Endodermal cell (in vitro differentiated cells): ENCODE results near the gene CYP3A4. TPM values are rescaled to one million over a fixed set of nuclear protein-coding genes. Genes with fewer than 3 reads are reported as not detected.

Experiments
- DNase-seq: peaks from one replicate; pipeline ENCODE4 v3.0.0-alpha.2; 2017
- H3K27ac ChIP-seq: 2 replicates; pipeline ENCODE4 v1.5.1; 2013; ENCODE audit warnings: mild to moderate bottlenecking, low read depth, low read length, moderate library complexity
- H3K27me3 ChIP-seq: 2 replicates; pipeline ENCODE4 v1.6.1; 2013; ENCODE audit warnings: mild to moderate bottlenecking, low read length, moderate library complexity; ENCODE audit not compliant: insufficient read depth, control insufficient read depth, poor library complexity, severe bottlenecking
- H3K36me3 ChIP-seq: 2 replicates; pipeline ENCODE4 v1.7.0; 2013; ENCODE audit warnings: mild to moderate bottlenecking, low read length, moderate library complexity; ENCODE audit not compliant: control insufficient read depth, insufficient read depth
- H3K4me1 ChIP-seq: one replicate; pipeline ENCODE4 v1.7.0; 2013; ENCODE audit warnings: low read length; ENCODE audit not compliant: control insufficient read depth, insufficient read depth
- H3K4me3 ChIP-seq: 2 replicates; pipeline ENCODE4 v1.5.1; 2013; ENCODE audit warnings: mild to moderate bottlenecking, low read length, moderate library complexity
- H3K9ac ChIP-seq: 2 replicates; pipeline ENCODE4 v1.6.1; 2013; ENCODE audit warnings: mild to moderate bottlenecking, low read length, moderate library complexity; ENCODE audit not compliant: poor library complexity, severe bottlenecking; ENCODE audit errors: extremely low read depth
- H3K9me3 ChIP-seq: 2 replicates; pipeline ENCODE4 v1.6.1; 2013; ENCODE audit warnings: mild to moderate bottlenecking, low read length, moderate library complexity; ENCODE audit not compliant: control insufficient read depth
- H3K27ac Mint-ChIP-seq: 2 replicates; pipeline ENCODE4 v1.8.0; 2020; ENCODE audit warnings: mixed read lengths
- H3K27me3 Mint-ChIP-seq: 2 replicates; pipeline ENCODE4 v1.8.0; 2021; ENCODE audit warnings: mild to moderate bottlenecking, mixed read lengths; ENCODE audit not compliant: insufficient read depth
- H3K36me3 Mint-ChIP-seq: 2 replicates; pipeline ENCODE4 v1.8.0; 2020; ENCODE audit warnings: low read depth, mixed read lengths
- H3K4me1 Mint-ChIP-seq: 2 replicates; pipeline ENCODE4 v1.8.0; 2020; ENCODE audit warnings: mixed read lengths
- H3K4me3 Mint-ChIP-seq: 2 replicates; pipeline ENCODE4 v1.8.0; 2020; ENCODE audit warnings: mild to moderate bottlenecking, moderate library complexity, mixed read lengths
- H3K9me3 Mint-ChIP-seq: 2 replicates; pipeline ENCODE4 v1.8.0; 2020; ENCODE audit warnings: mild to moderate bottlenecking, mixed read lengths
- CTCF ChIP-seq: fragments of 200-600 bp; sonication (generic); conservative IDR thresholded peaks from 2 replicates; pipeline ENCODE4 v1.5.0; 2021; ENCODE audit warnings: antibody characterized with exemption, mild to moderate bottlenecking
- WGBS, 2 experiments: methylation state at CpG; one replicate each; pipeline versions ENCODE4 v1.1.5 to v1.1.7; 2013; ENCODE audit warnings: missing lambda C conversion rate in 2 of 2, mixed read lengths in 1 of 2; ENCODE audit not compliant: insufficient coverage in 1 of 2, insufficient read length in 1 of 2; 5-methylcytosine and 5-hydroxymethylcytosine counted together
- total RNA-seq, 2 donors: library from RNA; stranded (reverse); fragmentation: NEBNext Ultra II Directional in 1 of 2; extraction: Animal tissue kit (Norgen Biotek cat#: 25700) in 1 of 2; gene quantifications; 2 replicates in 1 of 2; 3 replicates in 1 of 2; pipeline ENCODE4 v1.2.1, GENCODE V29; 2021

Gene CYP3A4
- total RNA-seq, 2 donors from 2014 or later, result 0.11 TPM; not detected in 1

GRCh38 chr7:99742737-99743394, 41.1 kb downstream of the CYP3A4 start:
- Histone ChIP-seq H3K4me3 (no peak overlapping the region), H3K9ac (no peak overlapping the region), H3K36me3 (no peaks in the 10 kb centered on the region), H3K27me3 (no peaks in the 10 kb centered on the region), H3K27ac (no peak overlapping the region), H3K4me1 (no peaks in the 10 kb centered on the region), H3K9me3 (no peaks in the 10 kb centered on the region)
- DNase-seq, result no peak
- Mint-ChIP-seq H3K27me3 (peaks cover 11% of the 10 kb centered on the region), H3K4me1 (peaks cover 5% of the 10 kb centered on the region), H3K36me3 (no peaks in the 10 kb centered on the region), H3K27ac (no peak overlapping the region), H3K9me3 (peaks cover 9% of the 10 kb centered on the region), H3K4me3 (no peak overlapping the region)
- WGBS, 2 experiments, result 92 to 100% methylated on average over 3 to 4 of the region's 4 CpGs
- TF ChIP-seq CTCF, result no peak

DNA sequence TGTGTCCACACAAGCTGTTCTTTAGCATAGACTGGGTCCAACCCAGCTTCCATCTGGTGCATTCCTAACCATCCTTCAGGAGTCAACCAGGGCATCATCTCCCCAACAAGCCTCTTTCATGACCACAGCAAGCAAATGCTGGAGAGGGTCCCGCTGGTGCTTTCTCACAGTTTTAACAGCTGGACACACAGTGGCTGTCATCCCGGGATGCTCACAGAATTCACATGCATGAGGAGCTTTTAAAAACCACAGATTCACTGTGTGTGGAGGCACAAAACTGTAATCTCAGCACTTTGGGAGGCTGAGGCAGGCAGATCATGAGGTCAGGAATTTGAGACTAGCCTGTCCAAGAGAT, 42.6 kb downstream of the CYP3A4 start:
- no peak overlapping the region for H3K27ac Mint-ChIP-seq
- no peak overlapping the region for H3K4me3 Mint-ChIP-seq
- H3K4me1 Mint-ChIP-seq, result peaks cover 5% of the 10 kb centered on the region
- no peak overlapping the region for H3K4me3 ChIP-seq
- no peak for DNase-seq
- H3K9ac ChIP-seq, result no peak overlapping the region
- no peak overlapping the region for H3K27ac ChIP-seq
- H3K27me3 Mint-ChIP-seq, result peaks cover 11% of the 10 kb centered on the region
- no peaks in the 10 kb centered on the region for H3K36me3 ChIP-seq
- no peaks in the 10 kb centered on the region for H3K36me3 Mint-ChIP-seq
- no peaks in the 10 kb centered on the region for H3K4me1 ChIP-seq
- no peaks in the 10 kb centered on the region for H3K27me3 ChIP-seq
- no peaks in the 10 kb centered on the region for H3K9me3 ChIP-seq
- TF ChIP-seq CTCF, result no peak
- WGBS, 2 experiments, result 93 to 96% methylated on average over 2 of the region's 2 CpGs
- peaks cover 7% of the 10 kb centered on the region for H3K9me3 Mint-ChIP-seq

DNA sequence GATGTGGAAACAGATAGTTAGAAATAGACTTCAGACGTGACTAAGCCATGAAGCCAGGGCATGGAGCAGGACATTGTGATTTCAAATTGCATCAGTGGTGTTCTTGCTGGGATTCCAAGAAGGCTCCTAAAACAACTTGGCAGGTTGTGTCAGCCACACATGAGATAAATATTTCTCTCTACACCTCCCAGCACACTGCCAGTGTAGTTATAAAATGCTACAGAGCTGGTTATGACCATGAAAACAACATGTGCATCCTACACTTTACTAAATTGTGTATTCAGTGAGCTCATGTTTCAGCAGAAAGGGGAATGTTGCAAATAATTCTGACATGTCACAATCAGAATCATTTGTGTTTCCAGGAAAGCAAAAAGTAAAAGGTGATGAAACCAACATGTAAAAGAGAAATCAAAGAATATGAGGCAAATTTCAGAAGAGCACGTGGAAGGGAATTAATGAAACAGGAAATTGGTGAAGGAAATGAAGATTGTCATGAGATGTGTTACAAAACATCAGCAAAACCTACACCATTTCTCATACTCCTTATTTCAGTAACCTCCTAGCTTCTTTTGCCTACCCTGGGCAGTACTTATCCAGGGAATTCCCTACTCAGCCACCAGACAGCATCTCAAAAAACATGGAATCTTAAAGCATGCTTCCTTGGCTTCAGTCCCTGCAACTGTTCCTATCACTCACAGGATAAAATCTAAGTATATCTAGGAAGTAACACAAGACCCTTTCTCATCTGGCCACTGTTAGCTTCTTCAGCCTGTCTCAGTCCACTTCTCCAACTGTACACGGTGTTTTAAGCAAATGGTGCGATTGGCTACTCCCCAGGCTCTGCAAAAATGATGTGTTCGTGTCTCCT, 43.2 kb downstream of the CYP3A4 start:
- no peak overlapping the region for H3K27ac ChIP-seq
- no peak for TF ChIP-seq CTCF
- no peak for DNase-seq
- peaks cover 9% of the 10 kb centered on the region for H3K27me3 Mint-ChIP-seq
- no peaks in the 10 kb centered on the region for H3K36me3 ChIP-seq
- no peak overlapping the region for H3K9ac ChIP-seq
- H3K27me3 ChIP-seq, result no peaks in the 10 kb centered on the region
- H3K4me3 ChIP-seq, result no peak overlapping the region
- WGBS, 2 experiments, result 89 to 92% methylated on average over 4 to 5 of the region's 5 CpGs
- no peak overlapping the region for H3K27ac Mint-ChIP-seq
- no peak overlapping the region for H3K4me3 Mint-ChIP-seq
- H3K36me3 Mint-ChIP-seq, result no peaks in the 10 kb centered on the region
- H3K4me1 Mint-ChIP-seq, result peaks cover 5% of the 10 kb centered on the region
- no peaks in the 10 kb centered on the region for H3K4me1 ChIP-seq
- H3K9me3 Mint-ChIP-seq, result peaks cover 5% of the 10 kb centered on the region
- no peaks in the 10 kb centered on the region for H3K9me3 ChIP-seq
